GM12878 (cell line): ENCODE results near the gene NFAT5. TPM values are rescaled to one million over a fixed set of nuclear protein-coding genes. Genes with fewer than 3 reads are reported as not detected.
"Not testable (repeated sequence)": the region's sequence is repeated elsewhere in the genome, so short reads cannot be mapped to it uniquely, and the experiment has no call there.

ENCODE experiments used
- ATAC-seq: fragments of 200-7000 bp; cut with Tn5 transposase; 3 replicates; pipeline ENCODE4 v1.9.1; 2020; ENCODE audit warnings: mild to moderate bottlenecking, moderate library complexity
- BruUV-seq: library from RNA; stranded (reverse); fragments of 400-500 nt; replicated peaks from 2 replicates; lab custom pipeline; 2021; lab: Mats Ljungman, UMichigan
- CTCF ChIA-PET: fragments of 300-600 bp; sonication (Branson Sonifier 250); formaldehyde crosslinking; extraction: SDS; loops from one replicate; lab custom pipeline; 2021; ENCODE audit warnings: inconsistent platforms; lab: Yijun Ruan, JAX
- POLR2A ChIA-PET: fragments of 350-600 bp; formaldehyde crosslinking; extraction: SDS; loops from one replicate; lab custom pipeline; 2021; ENCODE audit warnings: inconsistent platforms; lab: Charles Lee
- RAD21 ChIA-PET: fragments of 300-600 bp; sonication (Branson Sonifier 250); formaldehyde crosslinking; loops from one replicate; lab custom pipeline; 2023; ENCODE audit warnings: antibody characterized with exemption; ENCODE audit not compliant: unreplicated experiment; lab: Charles Lee
- SMC1A ChIA-PET: fragments of 300-600 bp; sonication (Branson Sonifier 250); formaldehyde crosslinking; loops from one replicate; lab custom pipeline; 2023; ENCODE audit not compliant: unreplicated experiment, uncharacterized antibody; lab: Charles Lee
- DNase-seq: peaks from one replicate; pipeline ENCODE4 v3.0.0-alpha.2; 2011; ENCODE audit warnings: low read depth, low spot score
- FAIRE-seq: peaks from 3 replicates; lab custom pipeline; 2011; peaks lifted over from hg19 to GRCh38; lab: Jason Lieb, UNC
- H2AFZ ChIP-seq: 2 replicates; pipeline ENCODE4 v1.6.0; 2011; ENCODE audit warnings: low read depth, low read length, control low read depth; ENCODE audit not compliant: control insufficient read depth
- H3K27ac ChIP-seq: 2 replicates; pipeline ENCODE4 v1.5.1; 2011; ENCODE audit warnings: control low read depth; ENCODE audit not compliant: control insufficient read depth, insufficient read depth
- H3K27me3 ChIP-seq, 2 experiments: replicated peaks in 1 of 2; 2 replicates each; pipeline versions ENCODE4 v1.6.0 to v1.6.1; 2011; ENCODE audit warnings: low read length in 1 of 2; ENCODE audit not compliant: control insufficient read depth in 2 of 2, insufficient read depth in 2 of 2
- H3K36me3 ChIP-seq, 2 experiments: 2 replicates each; pipeline ENCODE4 v1.5.1; 2011; ENCODE audit warnings: low read length in 1 of 2; ENCODE audit not compliant: control insufficient read depth in 2 of 2, insufficient read depth in 2 of 2
- H3K4me1 ChIP-seq: 2 replicates; pipeline ENCODE4 v1.6.1; 2011; ENCODE audit warnings: mild to moderate bottlenecking, low read length, moderate library complexity, mixed read lengths; ENCODE audit not compliant: control insufficient read depth, insufficient read depth
- H3K4me2 ChIP-seq: 2 replicates; pipeline ENCODE4 v1.6.0; 2011; ENCODE audit warnings: control low read depth; ENCODE audit not compliant: control insufficient read depth, insufficient read depth
- H3K4me3 ChIP-seq: fragments of 200-600 bp; sonication (generic); 2 replicates; pipeline ENCODE4 v1.5.1; 2016
- H3K79me2 ChIP-seq: 2 replicates; pipeline ENCODE4 v1.6.0; 2011; ENCODE audit warnings: low read length; ENCODE audit not compliant: control insufficient read depth, insufficient read depth
- H3K9ac ChIP-seq: 2 replicates; pipeline ENCODE4 v1.8.0; 2011; ENCODE audit warnings: low read length, control low read depth, mixed read lengths; ENCODE audit not compliant: control insufficient read depth, insufficient read depth
- H3K9me3 ChIP-seq: replicated peaks from 3 replicates; pipeline ENCODE4 v1.5.1; 2011; ENCODE audit warnings: mild to moderate bottlenecking, low read length; ENCODE audit not compliant: control insufficient read depth, insufficient read depth
- H4K20me1 ChIP-seq: 2 replicates; pipeline ENCODE4 v1.6.0; 2011; ENCODE audit not compliant: control insufficient read depth, insufficient read depth
- CREB1 ChIP-seq: IDR thresholded peaks from 2 replicates; pipeline ENCODE4 v1.6.1; 2012; ENCODE audit warnings: low read depth, mild to moderate bottlenecking, inconsistent platforms
- RFX5 ChIP-seq: IDR thresholded peaks from 2 replicates; pipeline ENCODE4 v1.6.1; 2011; ENCODE audit warnings: low read depth, low read length, improper control_type of control experiment
- ZNF207 ChIP-seq: fragments of 450-650 bp; IDR thresholded peaks from 2 replicates; pipeline ENCODE4 v1.6.1; 2014; ENCODE audit warnings: antibody characterized with exemption, mild to moderate bottlenecking, borderline replicate concordance
- WGBS: methylation state at CpG from one replicate; pipeline ENCODE4 v1.1.6; 2016; ENCODE audit warnings: low lambda C conversion rate; ENCODE audit not compliant: insufficient replicate concordance, insufficient coverage; ENCODE audit errors: missing lambda C conversion rate; 5-methylcytosine and 5-hydroxymethylcytosine counted together
- in situ Hi-C: fragments of 300-500 bp; cut with MboI; formaldehyde crosslinking; loops from 9 replicates; pipeline ENCODE4 v1.14.3; 2018; ENCODE audit warnings: mixed read lengths
- intact Hi-C: fragments of 100-400 bp; cut with micrococcal nuclease; formaldehyde crosslinking; loops from one replicate; pipeline ENCODE4 v1.14.2; 2022; ENCODE audit not compliant: unreplicated experiment
- polyA plus RNA-seq, 11 experiments: library from polyadenylated mRNA; depleted of rRNA in 4 of 11; unstranded in 6 of 11; stranded (reverse) in 5 of 11; fragments of >200 nt; fragmentation: Nextera tagmentation in 4 of 11; fragmentation: Illumina TruSeq in 1 of 11; extraction: Ambion mirVana in 4 of 11; extraction: Trizol in 1 of 11; gene quantifications; 1 replicate in 1 of 11; 2 replicates in 10 of 11; pipeline versions ENCODE4 v1.2.1 to v1.2.3, GENCODE V29; 2011 to 2016; ENCODE audit warnings: inconsistent platforms in 2 of 11, missing spikeins in 2 of 11, low read depth in 1 of 11
- total RNA-seq, 4 experiments: library from RNA; depleted of rRNA in 3 of 4; stranded (reverse); fragments of >200 nt in 3 of 4; fragmentation: Illumina TruSeq in 1 of 4; extraction: Trizol in 1 of 4; gene quantifications; 2 replicates each; pipeline versions ENCODE4 v1.2.1 to v1.2.3, GENCODE V29; 2013 to 2021
- TF ChIP-seq, protein P1 (sequence below): fragments of 450-650 bp; IDR thresholded peaks from 2 replicates; pipeline ENCODE4 v1.6.1; 2017; ENCODE audit warnings: mild to moderate bottlenecking, moderate library complexity

NFAT5 gene
- total and polyA plus RNA-seq, 10 of the 15 experiments (the other 5 are each of a cell fraction or from before 2014, with no cell fraction given): 0.58 to 31.5 (median 12.7) TPM

DNA sequence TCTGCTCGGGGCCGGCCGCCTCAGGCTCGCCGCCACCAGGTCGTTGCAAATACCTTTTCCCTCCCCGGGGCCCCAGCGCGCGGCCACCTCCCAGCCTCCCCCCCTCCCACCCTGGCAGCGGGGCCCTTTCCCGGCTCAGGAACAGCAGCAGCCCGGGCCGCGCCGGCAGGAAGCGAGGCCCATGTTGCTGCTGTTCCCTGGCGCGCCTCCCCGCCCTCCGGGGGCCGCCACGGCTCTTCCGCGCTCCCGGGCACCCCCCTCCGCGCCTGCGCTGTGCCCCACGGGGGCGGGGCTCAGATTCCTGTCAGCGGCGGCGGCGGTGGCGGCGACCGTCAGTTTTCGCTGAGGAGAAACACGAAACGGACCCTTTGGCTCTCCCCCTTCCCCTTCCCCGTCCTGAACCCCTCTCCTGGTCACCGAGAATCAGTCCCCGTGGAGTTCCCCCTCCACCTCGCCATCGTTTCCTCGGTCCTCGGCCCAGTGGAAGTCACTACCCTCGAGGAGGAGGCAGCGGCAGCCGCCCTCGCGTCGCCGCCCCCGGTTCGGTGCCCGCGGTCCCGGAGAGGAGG lies at the start of gene NFAT5 (continued):
- TF ChIP-seq, protein P1, sequence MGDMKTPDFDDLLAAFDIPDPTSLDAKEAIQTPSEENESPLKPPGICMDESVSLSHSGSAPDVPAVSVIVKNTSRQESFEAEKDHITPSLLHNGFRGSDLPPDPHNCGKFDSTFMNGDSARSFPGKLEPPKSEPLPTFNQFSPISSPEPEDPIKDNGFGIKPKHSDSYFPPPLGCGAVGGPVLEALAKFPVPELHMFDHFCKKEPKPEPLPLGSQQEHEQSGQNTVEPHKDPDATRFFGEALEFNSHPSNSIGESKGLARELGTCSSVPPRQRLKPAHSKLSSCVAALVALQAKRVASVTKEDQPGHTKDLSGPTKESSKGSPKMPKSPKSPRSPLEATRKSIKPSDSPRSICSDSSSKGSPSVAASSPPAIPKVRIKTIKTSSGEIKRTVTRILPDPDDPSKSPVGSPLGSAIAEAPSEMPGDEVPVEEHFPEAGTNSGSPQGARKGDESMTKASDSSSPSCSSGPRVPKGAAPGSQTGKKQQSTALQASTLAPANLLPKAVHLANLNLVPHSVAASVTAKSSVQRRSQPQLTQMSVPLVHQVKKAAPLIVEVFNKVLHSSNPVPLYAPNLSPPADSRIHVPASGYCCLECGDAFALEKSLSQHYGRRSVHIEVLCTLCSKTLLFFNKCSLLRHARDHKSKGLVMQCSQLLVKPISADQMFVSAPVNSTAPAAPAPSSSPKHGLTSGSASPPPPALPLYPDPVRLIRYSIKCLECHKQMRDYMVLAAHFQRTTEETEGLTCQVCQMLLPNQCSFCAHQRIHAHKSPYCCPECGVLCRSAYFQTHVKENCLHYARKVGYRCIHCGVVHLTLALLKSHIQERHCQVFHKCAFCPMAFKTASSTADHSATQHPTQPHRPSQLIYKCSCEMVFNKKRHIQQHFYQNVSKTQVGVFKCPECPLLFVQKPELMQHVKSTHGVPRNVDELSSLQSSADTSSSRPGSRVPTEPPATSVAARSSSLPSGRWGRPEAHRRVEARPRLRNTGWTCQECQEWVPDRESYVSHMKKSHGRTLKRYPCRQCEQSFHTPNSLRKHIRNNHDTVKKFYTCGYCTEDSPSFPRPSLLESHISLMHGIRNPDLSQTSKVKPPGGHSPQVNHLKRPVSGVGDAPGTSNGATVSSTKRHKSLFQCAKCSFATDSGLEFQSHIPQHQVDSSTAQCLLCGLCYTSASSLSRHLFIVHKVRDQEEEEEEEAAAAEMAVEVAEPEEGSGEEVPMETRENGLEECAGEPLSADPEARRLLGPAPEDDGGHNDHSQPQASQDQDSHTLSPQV: no peak
- TF ChIP-seq CREB1 (peak; percentile 64; the same call in 1 of the 2 replicates), RFX5 (no peak), ZNF207 (peak; percentile 39; the same call in 1 of the 2 replicates)

DNA sequence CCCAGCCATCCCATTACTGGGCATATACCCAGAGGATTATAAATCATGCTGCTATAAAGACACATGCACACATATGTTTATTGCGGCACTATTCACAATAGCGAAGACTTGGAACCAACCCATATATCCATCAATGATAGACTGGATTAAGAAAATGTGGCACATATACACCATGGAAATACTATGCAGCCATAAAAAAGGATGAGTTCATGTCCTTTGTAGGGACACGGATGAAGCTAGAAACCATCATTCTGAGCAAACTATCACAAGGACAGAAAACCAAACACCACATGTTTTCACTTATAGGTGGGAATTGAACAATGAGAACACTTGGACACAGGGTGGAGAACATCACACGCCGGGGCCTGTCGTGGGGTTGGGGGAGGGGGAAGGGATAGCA lies 47.9 kb upstream of the NFAT5 start:
- CTCF ChIA-PET: not testable (repeated sequence)

More for the DNA sequence above, 47.9 kb upstream of the NFAT5 start:
- WGBS: 100% methylated on average over 5 of the region's 6 CpGs
- H3K4me2 ChIP-seq, SMC1A ChIA-PET, H2AFZ ChIP-seq, H3K27ac ChIP-seq, H3K27me3 ChIP-seq, H3K36me3 ChIP-seq, H3K9me3 ChIP-seq, POLR2A ChIA-PET, ATAC-seq, H3K4me3 ChIP-seq, DNase-seq, H4K20me1 ChIP-seq, H3K9ac ChIP-seq, in situ Hi-C loops, FAIRE-seq, BruUV-seq, H3K79me2 ChIP-seq, intact Hi-C loops, RAD21 ChIA-PET: not testable (repeated sequence)
- peaks cover 28% of the 10 kb centered on the region for H3K4me1 ChIP-seq
